ENCODE measurements around the gene LAMA2.
"Not testable (repeated sequence)": the region's sequence is repeated elsewhere in the genome, so short reads cannot be mapped to it uniquely, and the experiment has no call there.

The LAMA2 gene

GRCh38 chr6:129146902-129147301 is 264.0 kb downstream of the LAMA2 start:
- in situ Hi-C loops (cut with MboI; ENCODE audit: low pct_unique_long_range_greater_than_20kb, low sequenced_read_pairs): no loop called here

DNA sequence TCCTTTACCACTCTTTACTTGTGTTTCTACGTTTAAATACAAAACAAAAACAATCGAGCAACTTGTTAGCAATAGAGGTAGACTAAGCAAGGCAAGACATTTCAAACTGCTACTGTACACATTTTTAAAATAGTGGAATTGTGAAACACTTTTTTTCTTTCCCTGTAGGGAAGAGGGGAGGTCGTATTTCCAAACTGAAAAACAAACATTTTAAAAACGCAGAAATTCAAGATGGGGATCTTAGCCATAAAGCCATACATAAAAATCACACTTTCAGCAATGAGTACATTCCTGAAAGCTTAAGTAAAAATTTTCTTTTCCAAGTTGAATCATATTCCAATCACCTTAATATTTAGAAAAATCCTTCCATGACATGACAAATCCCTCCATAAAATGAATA is 267.6 kb downstream of the LAMA2 start:
- in situ Hi-C loops (cut with MboI; ENCODE audit: low pct_unique_long_range_greater_than_20kb, low sequenced_read_pairs): no loop called here
- DNase-seq: no peak

More at GRCh38 chr6:129146902-129147301, 264.0 kb downstream of the LAMA2 start:
- DNase-seq: no peak

GRCh38 chr6:129153257-129153656 is 270.3 kb downstream of the LAMA2 start:
- in situ Hi-C loops (cut with MboI; ENCODE audit: low pct_unique_long_range_greater_than_20kb, low sequenced_read_pairs): no loop called here
- DNase-seq: no peak

GRCh38 chr6:129159242-129159641 is 276.3 kb downstream of the LAMA2 start:
- DNase-seq; in situ Hi-C loops (cut with MboI; ENCODE audit: low pct_unique_long_range_greater_than_20kb, low sequenced_read_pairs): not testable (repeated sequence)

DNA sequence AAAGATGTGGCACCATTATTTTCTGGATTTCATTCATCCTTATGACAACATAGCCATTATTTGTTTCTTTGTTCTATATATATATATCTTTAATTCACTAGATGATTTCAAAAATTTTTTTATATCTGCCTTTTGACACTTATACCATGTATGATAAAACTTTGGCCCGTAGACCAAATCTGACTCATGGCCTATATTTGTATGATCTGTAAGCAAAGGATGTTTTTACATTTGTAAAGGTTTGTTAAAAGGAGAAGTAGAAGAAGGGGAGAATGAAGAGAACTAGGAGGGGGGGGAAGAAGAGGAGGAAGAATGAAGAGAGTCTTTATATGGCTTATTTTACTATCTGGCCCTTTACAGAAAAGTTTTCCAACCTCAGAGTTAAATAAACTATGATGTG is 279.7 kb downstream of the LAMA2 start:
- DNase-seq: no peak
- in situ Hi-C loops (cut with MboI; ENCODE audit: low pct_unique_long_range_greater_than_20kb, low sequenced_read_pairs): no loop called here

- DNase-seq: no peak
- in situ Hi-C loops (cut with MboI; ENCODE audit: low pct_unique_long_range_greater_than_20kb, low sequenced_read_pairs): no loop called here
Measured at GRCh38 chr6:129163551-129163950, 280.6 kb downstream of the LAMA2 start.

GRCh38 chr6:129164032-129164431 is 281.1 kb downstream of the LAMA2 start:
- in situ Hi-C loops (cut with MboI; ENCODE audit: low pct_unique_long_range_greater_than_20kb, low sequenced_read_pairs): no loop called here
- no peak for DNase-seq

DNA sequence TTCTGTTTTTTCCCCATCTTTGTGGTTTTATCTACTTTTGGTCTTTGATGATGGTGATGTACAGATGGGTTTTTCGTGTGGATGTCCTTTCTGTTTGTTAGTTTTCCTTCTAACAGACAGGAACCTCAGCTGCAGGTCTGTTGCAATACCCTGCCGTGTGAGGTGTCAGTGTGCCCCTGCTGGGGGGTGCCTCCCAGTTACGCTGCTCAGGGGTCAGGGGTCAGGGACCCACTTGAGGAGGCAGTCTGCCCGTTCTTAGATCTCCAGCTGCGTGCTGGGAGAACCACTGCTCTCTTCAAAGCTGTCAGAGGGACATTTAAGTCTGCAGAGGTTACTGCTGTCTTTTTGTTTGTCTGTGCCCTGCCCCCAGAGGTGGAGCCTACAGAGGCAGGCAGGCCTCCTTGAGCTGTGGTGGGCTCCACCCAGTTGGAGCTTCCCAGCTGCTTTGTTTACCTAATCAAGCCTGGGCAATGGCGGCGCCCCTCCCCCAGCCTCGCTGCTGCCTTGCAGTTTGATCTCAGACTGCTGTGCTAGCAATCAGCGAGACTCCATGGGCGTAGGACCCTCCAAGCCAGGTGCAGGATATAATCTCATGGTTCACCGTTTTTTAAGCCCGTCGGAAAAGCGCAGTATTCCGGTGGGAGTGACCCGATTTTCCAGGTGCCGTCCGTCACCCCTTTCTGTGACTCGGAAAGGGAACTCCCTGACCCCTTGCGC is 289.5 kb downstream of the LAMA2 start:
- in situ Hi-C loops (cut with MboI; ENCODE audit: low pct_unique_long_range_greater_than_20kb, low sequenced_read_pairs); DNase-seq: not testable (repeated sequence)

GRCh38 chr6:129175066-129175465 is 292.1 kb downstream of the LAMA2 start:
- in situ Hi-C loops (cut with MboI; ENCODE audit: low pct_unique_long_range_greater_than_20kb, low sequenced_read_pairs): no loop called here
- no peak for DNase-seq

DNA sequence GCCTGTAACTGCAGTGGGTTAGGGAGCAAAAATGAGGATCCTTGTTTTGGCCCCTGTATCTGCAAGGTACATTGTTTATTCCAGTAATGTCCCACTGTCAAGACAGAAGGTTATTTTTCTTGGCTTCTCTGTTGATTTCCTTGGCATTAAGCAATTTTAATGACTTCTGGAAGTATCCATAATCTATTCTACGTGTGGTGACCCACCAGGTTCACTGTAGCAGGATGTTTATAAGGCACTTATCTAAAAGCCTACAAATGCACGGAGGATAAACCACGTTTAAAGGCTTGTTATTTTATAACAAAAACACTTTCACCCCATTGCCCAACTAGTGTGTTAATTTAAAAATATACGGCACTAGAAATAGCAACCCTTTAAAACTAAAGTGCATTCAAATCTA is 294.9 kb downstream of the LAMA2 start:
- no peak for DNase-seq
- in situ Hi-C loops (cut with MboI; ENCODE audit: low pct_unique_long_range_greater_than_20kb, low sequenced_read_pairs): no loop called here

- no peak for DNase-seq
- in situ Hi-C loops (cut with MboI; ENCODE audit: low pct_unique_long_range_greater_than_20kb, low sequenced_read_pairs): no loop called here
Measured at GRCh38 chr6:129179283-129179682, 296.3 kb downstream of the LAMA2 start.

DNA sequence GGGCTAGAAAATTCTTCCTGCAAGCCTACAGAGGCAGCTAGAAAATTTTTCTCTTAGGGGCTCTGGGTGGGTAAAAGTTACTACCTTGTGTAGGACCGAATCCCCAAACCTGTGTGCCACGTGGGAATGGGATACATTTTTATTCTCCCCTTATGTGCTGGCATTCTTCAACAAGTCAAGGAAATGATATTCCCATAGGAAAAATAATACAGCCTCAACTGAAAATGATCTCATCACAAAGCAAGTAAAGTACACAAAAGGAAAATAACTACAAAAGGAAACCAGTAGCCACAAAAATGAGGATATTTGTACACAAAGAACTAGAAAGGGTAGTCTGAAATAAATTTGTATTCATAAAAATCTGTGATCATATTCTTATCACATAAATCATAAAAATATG is 298.1 kb downstream of the LAMA2 start:
- in situ Hi-C loops (cut with MboI; ENCODE audit: low pct_unique_long_range_greater_than_20kb, low sequenced_read_pairs): no loop called here
- DNase-seq: no peak

DNA sequence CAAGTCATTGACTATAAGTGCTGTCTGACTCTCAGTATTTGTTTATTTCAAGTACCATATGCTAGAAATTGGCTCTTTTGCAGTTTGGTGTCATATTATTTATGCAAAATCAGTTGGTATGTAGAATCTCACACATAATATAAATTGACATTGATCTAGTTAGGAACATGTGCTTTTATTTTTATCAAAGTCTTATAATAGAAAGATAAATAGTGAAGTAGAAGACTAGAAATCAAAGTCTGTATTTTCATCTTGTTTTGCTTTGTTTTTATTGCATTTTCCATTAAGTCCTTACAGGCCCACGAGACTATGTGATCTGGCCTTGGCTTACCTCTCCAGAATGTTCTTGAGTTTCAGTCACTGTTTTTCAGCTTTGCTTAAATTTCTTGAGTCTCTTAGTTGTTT is 300.3 kb downstream of the LAMA2 start:
- in situ Hi-C loops (cut with MboI; ENCODE audit: low pct_unique_long_range_greater_than_20kb, low sequenced_read_pairs): no loop called here
- no peak for DNase-seq

DNA sequence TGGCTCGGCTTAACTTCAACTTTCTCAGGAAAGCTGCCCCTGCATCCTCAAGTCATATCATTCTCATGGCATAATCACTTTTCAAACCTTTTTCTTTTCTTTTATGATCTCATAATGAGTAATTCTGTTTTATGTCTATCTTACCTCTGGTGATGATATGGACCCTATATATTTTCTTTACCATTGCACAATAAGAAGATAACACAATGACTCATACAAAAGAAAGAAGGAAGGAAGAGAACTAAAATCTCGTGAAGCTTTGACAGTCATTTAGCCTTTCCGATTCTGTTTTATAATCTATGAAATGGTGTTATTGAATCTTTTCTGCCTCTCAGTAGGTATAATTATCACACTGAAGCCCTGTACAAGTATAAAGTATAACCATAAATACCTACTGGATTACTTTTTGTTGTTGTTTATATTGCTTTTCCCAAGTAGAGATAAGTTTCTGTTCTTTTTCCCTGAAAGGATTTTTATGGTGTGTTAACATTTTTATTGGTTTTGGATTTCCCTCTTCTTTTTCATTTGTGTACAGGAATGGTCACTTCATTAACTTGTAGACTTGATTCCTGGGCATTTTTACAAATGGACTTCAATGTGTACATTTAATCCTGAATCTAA is 300.9 kb downstream of the LAMA2 start:
- in situ Hi-C loops (cut with MboI; ENCODE audit: low pct_unique_long_range_greater_than_20kb, low sequenced_read_pairs): no loop called here
- no peak for DNase-seq

GRCh38 chr6:129184324-129184723 is 301.4 kb downstream of the LAMA2 start:
- in situ Hi-C loops (cut with MboI; ENCODE audit: low pct_unique_long_range_greater_than_20kb, low sequenced_read_pairs): no loop called here
- DNase-seq: no peak

DNA sequence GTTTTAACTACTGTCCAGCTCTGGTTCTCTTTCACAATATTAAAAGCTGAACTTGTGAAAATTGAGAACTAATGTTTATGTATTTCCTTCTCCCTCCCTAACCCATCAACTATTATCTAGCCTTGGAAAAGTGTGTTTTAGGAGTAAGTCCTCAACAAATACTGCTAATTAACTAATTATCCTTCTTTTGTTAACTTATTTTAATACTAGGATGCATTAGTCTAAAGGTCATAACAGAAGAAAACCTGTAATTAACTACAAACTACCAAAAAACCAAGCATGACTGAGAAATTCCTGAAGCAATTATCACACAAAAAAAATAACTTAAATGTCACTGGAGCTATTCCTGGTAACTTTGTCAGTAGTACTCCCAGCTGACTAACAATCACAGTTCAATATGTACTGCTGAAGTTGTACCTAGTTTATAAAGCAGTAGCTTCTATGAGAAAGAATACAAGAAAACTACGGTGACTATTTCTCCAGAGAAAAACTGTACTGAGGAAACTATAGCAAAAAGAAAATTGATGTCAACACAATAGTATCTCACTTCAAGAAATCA is 301.9 kb downstream of the LAMA2 start:
- DNase-seq: no peak
- in situ Hi-C loops (cut with MboI; ENCODE audit: low pct_unique_long_range_greater_than_20kb, low sequenced_read_pairs): no loop called here

DNA sequence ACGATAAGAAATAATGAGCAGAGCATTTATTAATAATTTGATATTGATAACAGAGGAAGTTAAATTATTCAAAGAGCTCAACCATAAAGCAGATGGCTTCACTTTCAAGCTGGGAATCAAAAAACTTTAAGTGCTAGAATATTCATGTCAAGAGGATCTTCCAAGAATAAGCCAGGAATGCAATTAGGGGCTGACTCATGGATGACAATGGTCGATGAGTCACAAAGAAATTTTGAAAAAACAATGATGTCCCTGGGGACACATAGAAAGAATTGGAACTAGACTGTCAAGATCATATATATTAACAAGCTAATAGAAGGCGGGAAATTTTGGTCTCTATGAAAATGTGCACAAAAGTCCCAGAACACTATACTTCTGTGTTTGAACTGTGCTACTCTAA is 304.1 kb downstream of the LAMA2 start:
- in situ Hi-C loops (cut with MboI; ENCODE audit: low pct_unique_long_range_greater_than_20kb, low sequenced_read_pairs): no loop called here
- no peak for DNase-seq

GRCh38 chr6:129188306-129188705 is 305.4 kb downstream of the LAMA2 start:
- in situ Hi-C loops (cut with MboI; ENCODE audit: low pct_unique_long_range_greater_than_20kb, low sequenced_read_pairs): no loop called here
- no peak for DNase-seq

DNA sequence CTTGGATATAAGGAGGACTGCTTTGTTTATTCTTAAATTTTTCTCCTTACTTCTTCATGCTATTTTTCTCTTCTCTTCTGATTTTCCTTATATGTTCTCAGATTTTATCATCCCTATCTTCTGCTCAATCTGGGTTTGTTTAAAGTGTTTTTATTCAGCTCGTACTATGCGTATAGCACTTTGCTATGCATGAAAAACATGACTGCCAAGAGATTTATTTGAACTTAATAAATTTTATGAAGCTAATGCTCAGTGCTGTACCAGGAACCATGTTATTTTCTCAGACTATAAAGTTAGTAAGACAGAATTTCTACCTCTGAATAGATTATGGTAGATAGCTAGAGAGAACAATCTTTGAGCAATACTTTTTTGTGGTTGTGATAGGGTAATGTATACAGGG is 305.9 kb downstream of the LAMA2 start:
- no peak for DNase-seq
- in situ Hi-C loops (cut with MboI; ENCODE audit: low pct_unique_long_range_greater_than_20kb, low sequenced_read_pairs): no loop called here

GRCh38 chr6:129189266-129189665 is 306.3 kb downstream of the LAMA2 start:
- no peak for DNase-seq
- in situ Hi-C loops (cut with MboI; ENCODE audit: low pct_unique_long_range_greater_than_20kb, low sequenced_read_pairs): no loop called here

- no peak for DNase-seq
Measured at GRCh38 chr6:129191235-129191634, 308.3 kb downstream of the LAMA2 start.

More at GRCh38 chr6:129191235-129191634, 308.3 kb downstream of the LAMA2 start:
- in situ Hi-C loops (cut with MboI; ENCODE audit: low pct_unique_long_range_greater_than_20kb, low sequenced_read_pairs): no loop called here
